ENCODE results near the gene PLEKHB2.
"Not testable (repeated sequence)": the region's sequence is repeated elsewhere in the genome, so short reads cannot be mapped to it uniquely, and the experiment has no call there.

The PLEKHB2 gene

GRCh38 chr2:131143803-131144202 lies 38.7 kb downstream of the PLEKHB2 start:
- no peak for DNase-seq

GRCh38 chr2:131145040-131145439 lies 39.9 kb downstream of the PLEKHB2 start:
- no peak for DNase-seq

GRCh38 chr2:131146231-131146630 lies 41.1 kb downstream of the PLEKHB2 start:
- DNase-seq = no peak

GRCh38 chr2:131146749-131147148 lies 41.6 kb downstream of the PLEKHB2 start:
- DNase-seq = no peak

- no peak for DNase-seq
These were observed 43.3 kb downstream of the PLEKHB2 start for GRCh38 chr2:131148426-131148825.

GRCh38 chr2:131150109-131150508 lies 45.0 kb downstream of the PLEKHB2 start:
- not testable (repeated sequence) for DNase-seq

GRCh38 chr2:131151398-131151797 lies 46.3 kb downstream of the PLEKHB2 start:
- no peak for DNase-seq

- no peak for DNase-seq
These were observed 46.9 kb downstream of the PLEKHB2 start for GRCh38 chr2:131152074-131152473.

GRCh38 chr2:131153529-131153928 lies 48.4 kb downstream of the PLEKHB2 start:
- no peak for DNase-seq

- DNase-seq = peak; percentile 57
These were observed 49.0 kb downstream of the PLEKHB2 start for GRCh38 chr2:131154071-131154531.

- no peak for DNase-seq
These were observed 49.5 kb downstream of the PLEKHB2 start for GRCh38 chr2:131154647-131155046.

- DNase-seq = no peak
These were observed 50.2 kb downstream of the PLEKHB2 start for GRCh38 chr2:131155208-131155855.

- no peak for DNase-seq
These were observed 51.5 kb downstream of the PLEKHB2 start for GRCh38 chr2:131156452-131157149.

- DNase-seq = not testable (repeated sequence)
These were observed 60.4 kb downstream of the PLEKHB2 start for GRCh38 chr2:131165562-131165961.

GRCh38 chr2:131168538-131168937 lies 63.4 kb downstream of the PLEKHB2 start:
- DNase-seq = no peak

- DNase-seq = not testable (repeated sequence)
These were observed 72.9 kb downstream of the PLEKHB2 start for GRCh38 chr2:131178050-131178449.

GRCh38 chr2:131178721-131179418 lies 73.7 kb downstream of the PLEKHB2 start:
- DNase-seq = not testable (repeated sequence)

- DNase-seq = not testable (repeated sequence)
These were observed 76.3 kb downstream of the PLEKHB2 start for GRCh38 chr2:131181451-131181850.

GRCh38 chr2:131193421-131193820 lies 88.3 kb downstream of the PLEKHB2 start:
- not testable (repeated sequence) for DNase-seq

- DNase-seq = not testable (repeated sequence)
These were observed 91.0 kb downstream of the PLEKHB2 start for GRCh38 chr2:131196186-131196585.
